HL-60/S4 (cell line): ENCODE data around the gene GDF2.

ENCODE experiments used
- in situ Hi-C: fragments of 300-500 bp; cut with MboI; formaldehyde crosslinking; loops from 2 replicates; pipeline ENCODE4 v1.14.3; 2022; ENCODE audit warnings: low sequenced_read_pairs

GDF2 gene

GRCh38 chr10:47331491-47331890 lies 9.2 kb downstream of the GDF2 start:
- in situ Hi-C loops, result no loop called here

GRCh38 chr10:47331954-47332353 lies 9.7 kb downstream of the GDF2 start:
- in situ Hi-C loops, result no loop called here

DNA sequence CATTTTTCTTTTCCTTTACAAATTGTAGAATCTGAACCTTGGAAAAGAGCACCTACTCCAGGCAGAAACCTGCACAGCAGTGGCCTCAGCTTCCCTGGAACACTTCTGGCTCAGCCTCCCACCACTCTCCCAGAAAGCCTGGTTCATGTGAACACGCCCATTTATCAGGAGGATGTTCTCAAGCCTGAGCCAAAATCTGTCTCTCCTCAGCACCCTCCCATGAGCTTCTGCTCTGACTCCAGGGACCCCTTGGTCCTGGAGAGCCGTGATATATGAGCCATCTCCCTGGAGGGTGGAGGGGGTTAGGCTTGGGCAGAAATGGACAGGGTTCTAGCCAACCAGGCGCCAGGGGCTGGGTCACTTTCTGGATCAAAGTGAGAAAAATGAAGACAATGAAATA lies 10.1 kb downstream of the GDF2 start:
- in situ Hi-C loops, result no loop called here

DNA sequence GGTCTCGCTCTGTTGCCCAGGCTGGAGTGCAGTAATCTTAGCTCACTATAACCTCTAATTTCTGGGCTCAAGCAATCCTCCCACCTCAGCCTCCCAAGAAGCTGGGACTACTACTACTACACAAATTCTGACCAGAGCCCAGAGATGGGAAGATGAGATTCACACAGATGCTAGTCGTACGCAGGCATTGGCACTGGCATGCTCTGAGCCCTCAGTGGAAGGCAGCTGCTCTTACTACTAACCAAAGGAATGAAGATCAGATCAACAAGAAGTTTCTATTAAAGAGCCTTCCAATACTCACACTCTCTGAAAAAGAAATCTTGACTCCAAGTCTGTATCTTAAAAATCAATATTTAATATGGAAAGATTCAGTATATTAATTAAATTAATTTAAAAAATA lies 10.7 kb downstream of the GDF2 start:
- in situ Hi-C loops, result no loop called here

DNA sequence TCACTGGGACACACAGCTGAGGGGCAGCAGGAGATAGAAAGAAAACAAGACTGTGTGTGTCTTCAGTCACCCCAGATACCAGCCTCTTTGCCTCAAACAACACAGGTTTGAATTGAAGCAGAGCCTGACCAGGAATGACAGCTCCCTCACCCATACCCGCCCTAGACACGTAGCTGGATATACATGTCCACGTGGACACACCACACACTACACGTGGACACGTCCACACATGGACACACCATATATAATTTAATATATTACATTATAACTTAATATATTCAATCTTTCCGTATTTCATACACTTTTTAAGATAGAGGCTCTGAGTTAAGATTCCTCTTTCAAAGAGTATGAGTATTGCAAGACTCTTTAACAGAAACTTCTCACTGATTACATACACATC lies 11.3 kb downstream of the GDF2 start:
- in situ Hi-C loops, result no loop called here

GRCh38 chr10:47334466-47335295 lies 12.4 kb downstream of the GDF2 start:
- in situ Hi-C loops, result no loop called here

DNA sequence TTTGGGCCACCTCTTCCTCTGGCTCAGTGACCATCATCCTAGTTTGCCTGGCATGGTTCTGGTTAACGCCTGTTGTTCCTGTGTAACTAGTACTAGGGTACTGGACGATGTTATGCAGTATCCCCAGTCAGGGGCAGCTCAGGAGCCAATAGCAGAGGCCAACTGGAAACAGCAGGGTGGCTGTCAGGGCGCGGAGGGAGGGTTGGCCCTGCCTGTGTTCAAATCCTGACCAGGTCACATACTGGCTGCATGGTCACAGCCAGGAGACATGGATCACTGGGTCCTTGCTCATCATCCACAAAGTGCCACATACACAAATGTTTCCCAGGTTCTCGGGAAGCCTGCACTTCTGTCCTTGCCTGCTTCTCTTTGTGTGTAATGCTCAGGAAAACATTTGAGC lies 13.7 kb downstream of the GDF2 start:
- in situ Hi-C loops, result no loop called here

DNA sequence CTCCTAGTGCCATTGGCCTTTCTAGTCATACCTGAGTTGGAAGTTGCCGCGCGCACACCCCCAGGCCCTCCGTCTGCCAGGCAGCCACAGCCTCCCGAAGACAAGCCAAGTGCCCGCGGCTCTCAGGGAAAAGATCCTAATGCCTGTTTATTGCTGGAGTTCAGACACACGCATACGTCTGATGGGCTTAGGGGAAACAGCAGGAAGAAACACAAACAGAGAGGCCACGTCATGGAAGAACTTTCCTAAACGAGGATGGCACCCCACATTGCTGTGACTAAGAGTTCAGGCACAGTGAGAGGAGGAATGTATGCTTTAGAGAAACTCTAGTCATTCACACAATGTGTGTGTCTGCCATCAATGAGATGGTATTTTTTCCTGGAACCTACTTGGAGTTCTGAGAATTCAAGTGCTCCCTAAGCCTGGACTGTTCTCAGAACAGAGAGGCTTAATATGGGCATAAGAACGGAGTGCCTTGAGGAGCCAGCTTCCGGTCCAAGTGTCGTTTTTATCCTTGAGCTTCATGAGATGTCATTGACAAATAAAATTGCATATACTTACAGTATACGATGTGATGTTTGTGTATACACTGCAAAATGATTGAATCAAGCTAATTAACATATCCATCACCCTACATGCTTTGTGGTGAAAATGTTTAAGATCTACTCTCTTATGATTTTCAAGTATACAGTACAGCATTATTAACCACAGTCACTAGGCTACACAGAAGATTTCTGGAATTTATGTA lies 14.3 kb downstream of the GDF2 start:
- in situ Hi-C loops, result no loop called here

- in situ Hi-C loops, result no loop called here
Measured at GRCh38 chr10:47337310-47337709, 15.1 kb downstream of the GDF2 start.

GRCh38 chr10:47339186-47339735 lies 17.0 kb downstream of the GDF2 start:
- in situ Hi-C loops, result no loop called here

DNA sequence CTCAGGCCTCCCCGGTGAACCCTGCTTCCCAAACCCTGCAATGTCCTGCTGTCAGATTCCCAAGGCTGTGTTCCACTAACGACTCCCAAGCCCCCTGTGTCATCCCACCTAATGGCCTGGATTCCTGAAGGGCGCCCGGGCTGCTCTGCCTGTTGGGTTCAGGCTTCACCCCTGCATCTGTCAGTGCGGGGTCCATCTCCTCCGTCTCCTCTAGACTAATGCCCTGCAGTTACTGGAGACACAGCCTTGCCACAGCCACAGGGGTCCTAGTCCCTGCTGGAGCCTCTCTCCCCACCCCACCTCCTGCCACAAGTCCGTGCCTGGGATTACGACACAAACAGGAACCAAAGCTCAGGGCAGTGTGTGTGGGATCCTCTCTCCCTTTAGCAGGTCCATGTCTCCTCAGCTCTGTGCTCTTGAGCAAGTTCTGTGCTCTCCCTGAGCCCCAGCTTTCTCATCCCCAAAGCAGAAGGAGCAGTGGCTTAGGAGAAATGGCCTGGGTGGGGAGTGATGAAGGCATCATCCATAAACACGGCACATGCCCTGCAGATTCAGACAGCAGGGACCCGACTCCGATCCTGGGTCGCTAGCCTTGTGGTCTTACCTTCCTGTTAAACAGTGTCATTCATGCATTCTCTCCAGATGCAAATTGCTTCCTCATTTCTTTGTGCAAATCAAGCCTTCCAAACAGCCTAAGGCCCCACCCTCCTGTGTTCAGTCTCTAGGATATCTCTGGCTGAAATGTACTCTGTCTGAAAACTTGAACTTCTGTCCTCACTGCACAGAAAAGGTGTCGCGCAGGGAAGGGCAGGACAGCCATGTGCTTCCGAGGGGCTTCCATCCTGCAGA lies 17.7 kb downstream of the GDF2 start:
- in situ Hi-C loops, result no loop called here

- in situ Hi-C loops, result no loop called here
Measured at GRCh38 chr10:47340608-47341170, 18.4 kb downstream of the GDF2 start.

DNA sequence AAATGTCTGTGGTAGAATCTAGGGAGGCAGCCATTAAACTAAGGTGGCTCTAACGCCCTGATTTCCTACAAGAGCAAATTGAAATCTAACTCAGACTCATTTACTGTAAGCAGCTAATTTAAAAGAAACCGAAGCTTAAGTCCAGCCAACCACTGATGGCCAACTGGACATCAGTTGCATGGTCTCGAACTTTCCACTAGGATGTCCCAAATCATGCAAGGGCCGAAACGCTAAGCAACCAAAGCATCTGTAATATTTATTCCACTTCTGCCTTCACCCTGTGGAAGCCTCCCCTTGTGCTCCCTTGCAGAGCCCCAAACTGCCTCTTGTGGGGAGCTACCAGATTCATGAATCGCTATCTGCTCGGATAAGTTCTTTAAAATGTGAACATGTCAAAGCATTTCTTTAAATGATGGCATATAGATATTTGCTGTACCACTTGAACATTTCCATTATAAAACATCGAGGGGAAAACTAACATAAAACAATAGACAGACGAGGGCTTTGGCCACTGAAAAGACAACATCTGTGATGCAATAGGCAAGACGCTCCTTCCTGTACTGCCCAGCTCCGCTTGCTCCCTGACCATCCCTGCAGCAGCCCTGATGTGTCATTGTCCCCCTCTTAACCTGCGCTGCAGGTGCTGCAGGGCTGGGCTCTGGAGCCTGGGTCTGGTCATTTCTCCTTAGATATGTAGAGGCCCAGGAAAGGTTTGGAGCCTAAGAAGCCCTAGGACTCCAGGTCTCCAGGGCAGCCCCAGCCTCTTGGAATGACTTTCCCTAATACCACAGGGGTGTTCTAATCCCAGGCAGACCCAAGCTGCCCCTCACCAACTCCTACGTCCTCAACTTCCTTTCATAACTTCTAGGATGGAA lies 23.0 kb downstream of the GDF2 start:
- in situ Hi-C loops, result no loop called here

- in situ Hi-C loops, result no loop called here
Measured at GRCh38 chr10:47346581-47347302, 24.5 kb downstream of the GDF2 start.

GRCh38 chr10:47347303-47347675 lies 25.0 kb downstream of the GDF2 start:
- in situ Hi-C loops, result no loop called here

DNA sequence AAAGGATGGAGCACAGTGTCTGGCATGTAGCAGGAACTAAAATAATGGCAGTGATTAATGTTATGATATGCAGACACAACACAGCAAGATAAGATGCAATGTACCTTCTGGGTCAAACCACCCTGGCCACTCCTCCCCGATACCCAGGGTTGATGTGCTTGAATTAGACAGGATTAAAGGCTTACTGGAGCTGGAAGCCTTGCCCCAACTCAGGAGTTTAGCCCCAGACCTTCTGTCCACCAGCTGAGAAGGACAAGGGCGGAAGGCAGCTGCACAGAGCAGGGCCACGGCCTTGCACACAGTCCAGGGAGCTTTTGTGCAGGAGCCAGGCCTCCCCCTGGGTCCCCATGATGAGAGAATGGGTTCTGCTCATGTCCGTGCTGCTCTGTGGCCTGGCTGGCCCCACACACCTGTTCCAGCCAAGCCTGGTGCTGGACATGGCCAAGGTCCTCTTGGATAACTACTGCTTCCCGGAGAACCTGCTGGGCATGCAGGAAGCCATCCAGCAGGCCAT lies 25.9 kb downstream of the GDF2 start, which contains the start of gene RBP3:
Gene RBP3, plus strand, starts transcription at position 226 of the 514 bp plus-strand sequence. Its CDS starts 122 bp downstream, at position 348.
- in situ Hi-C loops, result no loop called here

DNA sequence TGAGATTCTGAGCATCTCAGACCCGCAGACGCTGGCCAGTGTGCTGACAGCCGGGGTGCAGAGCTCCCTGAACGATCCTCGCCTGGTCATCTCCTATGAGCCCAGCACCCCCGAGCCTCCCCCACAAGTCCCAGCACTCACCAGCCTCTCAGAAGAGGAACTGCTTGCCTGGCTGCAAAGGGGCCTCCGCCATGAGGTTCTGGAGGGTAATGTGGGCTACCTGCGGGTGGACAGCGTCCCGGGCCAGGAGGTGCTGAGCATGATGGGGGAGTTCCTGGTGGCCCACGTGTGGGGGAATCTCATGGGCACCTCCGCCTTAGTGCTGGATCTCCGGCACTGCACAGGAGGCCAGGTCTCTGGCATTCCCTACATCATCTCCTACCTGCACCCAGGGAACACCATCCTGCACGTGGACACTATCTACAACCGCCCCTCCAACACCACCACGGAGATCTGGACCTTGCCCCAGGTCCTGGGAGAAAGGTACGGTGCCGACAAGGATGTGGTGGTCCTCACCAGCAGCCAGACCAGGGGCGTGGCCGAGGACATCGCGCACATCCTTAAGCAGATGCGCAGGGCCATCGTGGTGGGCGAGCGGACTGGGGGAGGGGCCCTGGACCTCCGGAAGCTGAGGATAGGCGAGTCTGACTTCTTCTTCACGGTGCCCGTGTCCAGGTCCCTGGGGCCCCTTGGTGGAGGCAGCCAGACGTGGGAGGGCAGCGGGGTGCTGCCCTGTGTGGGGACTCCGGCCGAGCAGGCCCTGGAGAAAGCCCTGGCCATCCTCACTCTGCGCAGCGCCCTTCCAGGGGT lies 26.6 kb downstream of the GDF2 start:
- in situ Hi-C loops, result no loop called here

GRCh38 chr10:47349516-47349915 lies 27.3 kb downstream of the GDF2 start:
- in situ Hi-C loops, result no loop called here
